ENCODE data around the gene SPTBN2. TPM values are rescaled to one million over a fixed set of nuclear protein-coding genes. Genes with fewer than 3 reads are reported as not detected.

Gene SPTBN2
- total RNA-seq, 1 donor from 2014 or later: 62.4 TPM

GRCh38 chr11:66719111-66719872, 9.7 kb downstream of the SPTBN2 start:
- Mint-ChIP-seq H3K9me3 (no peaks in the 10 kb centered on the region), H3K27me3 (ENCODE audit: low read depth) (no peaks in the 10 kb centered on the region), H3K27ac (peak overlapping the region; percentile 89), H3K4me3 (peak overlapping the region; percentile 65), H3K4me1 (peaks cover 50% of the 10 kb centered on the region), H3K36me3 (peaks cover 9% of the 10 kb centered on the region)
- no peak for DNase-seq (ENCODE audit: low spot score in 2 of 2, unreplicated experiment in 2 of 2)
- TF ChIP-seq, protein P1, sequence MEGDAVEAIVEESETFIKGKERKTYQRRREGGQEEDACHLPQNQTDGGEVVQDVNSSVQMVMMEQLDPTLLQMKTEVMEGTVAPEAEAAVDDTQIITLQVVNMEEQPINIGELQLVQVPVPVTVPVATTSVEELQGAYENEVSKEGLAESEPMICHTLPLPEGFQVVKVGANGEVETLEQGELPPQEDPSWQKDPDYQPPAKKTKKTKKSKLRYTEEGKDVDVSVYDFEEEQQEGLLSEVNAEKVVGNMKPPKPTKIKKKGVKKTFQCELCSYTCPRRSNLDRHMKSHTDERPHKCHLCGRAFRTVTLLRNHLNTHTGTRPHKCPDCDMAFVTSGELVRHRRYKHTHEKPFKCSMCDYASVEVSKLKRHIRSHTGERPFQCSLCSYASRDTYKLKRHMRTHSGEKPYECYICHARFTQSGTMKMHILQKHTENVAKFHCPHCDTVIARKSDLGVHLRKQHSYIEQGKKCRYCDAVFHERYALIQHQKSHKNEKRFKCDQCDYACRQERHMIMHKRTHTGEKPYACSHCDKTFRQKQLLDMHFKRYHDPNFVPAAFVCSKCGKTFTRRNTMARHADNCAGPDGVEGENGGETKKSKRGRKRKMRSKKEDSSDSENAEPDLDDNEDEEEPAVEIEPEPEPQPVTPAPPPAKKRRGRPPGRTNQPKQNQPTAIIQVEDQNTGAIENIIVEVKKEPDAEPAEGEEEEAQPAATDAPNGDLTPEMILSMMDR (IDR thresholded peaks at IDR 0.05; ENCODE audit: unreplicated experiment): no peak

- Mint-ChIP-seq H3K9me3 (no peaks in the 10 kb centered on the region), H3K27me3 (ENCODE audit: low read depth) (no peaks in the 10 kb centered on the region), H3K4me3 (peak overlapping the region; percentile 65), H3K4me1 (peaks cover 50% of the 10 kb centered on the region), H3K36me3 (peaks cover 17% of the 10 kb centered on the region), H3K27ac (peak overlapping the region; percentile 89)
- peak; percentile 49 to 79 for DNase-seq (ENCODE audit: low spot score in 2 of 2, unreplicated experiment in 2 of 2)
- TF ChIP-seq, protein P1 (IDR thresholded peaks at IDR 0.05; ENCODE audit: unreplicated experiment): no peak
Observed at GRCh38 chr11:66718320-66718971, 10.6 kb downstream of the SPTBN2 start.

DNA sequence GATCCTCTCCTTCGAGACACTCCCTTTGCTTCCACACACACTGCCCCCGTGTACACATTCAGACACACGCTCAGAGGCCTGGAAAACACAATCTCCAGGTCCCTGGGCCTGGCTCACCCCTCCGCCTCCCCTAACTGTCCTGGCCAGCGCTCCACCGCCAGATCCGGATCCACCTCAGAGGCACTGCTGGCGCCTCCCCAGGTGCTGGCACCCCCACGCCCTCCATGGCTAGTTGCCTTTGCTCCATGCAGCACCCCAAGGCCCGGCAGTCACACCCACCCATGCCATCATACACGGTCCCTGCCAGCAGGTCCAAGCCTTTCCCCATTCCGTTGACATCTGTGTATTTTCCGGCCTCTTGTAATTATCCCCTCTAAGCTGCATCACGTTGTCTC, 11.1 kb downstream of the SPTBN2 start:
- H3K9me3 Mint-ChIP-seq: no peaks in the 10 kb centered on the region
- TF ChIP-seq, protein P1 (IDR thresholded peaks at IDR 0.05; ENCODE audit: unreplicated experiment): no peak
- DNase-seq (ENCODE audit: low spot score in 2 of 2, unreplicated experiment in 2 of 2): no peak
- H3K27me3 Mint-ChIP-seq (ENCODE audit: low read depth): no peaks in the 10 kb centered on the region
- H3K27ac Mint-ChIP-seq: peak overlapping the region; percentile 89
- peaks cover 50% of the 10 kb centered on the region for H3K4me1 Mint-ChIP-seq
- peak overlapping the region; percentile 65 for H3K4me3 Mint-ChIP-seq
- peaks cover 18% of the 10 kb centered on the region for H3K36me3 Mint-ChIP-seq

DNA sequence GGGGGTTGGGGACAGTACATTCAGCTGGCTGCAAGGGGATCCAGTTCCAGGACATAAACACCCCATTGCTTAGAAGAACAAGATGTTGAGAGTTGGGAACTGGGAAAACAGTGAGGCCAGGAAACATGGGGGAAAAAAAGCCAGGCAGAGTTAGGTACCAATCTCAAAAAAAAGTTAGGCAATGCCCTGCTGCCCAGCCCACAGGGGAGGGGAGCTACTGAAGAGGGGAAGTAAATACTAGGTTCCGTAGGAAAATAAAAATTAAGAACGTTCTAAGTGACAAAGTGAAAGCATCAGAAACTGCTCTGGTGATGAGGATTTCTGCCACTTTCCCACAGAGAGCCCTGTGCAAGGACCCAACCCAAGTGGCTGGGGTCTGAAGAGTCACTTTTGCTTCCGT, 12.0 kb downstream of the SPTBN2 start:
- Mint-ChIP-seq H3K27me3 (ENCODE audit: low read depth) (no peaks in the 10 kb centered on the region), H3K4me1 (peaks cover 50% of the 10 kb centered on the region), H3K27ac (peak overlapping the region; percentile 89), H3K9me3 (no peaks in the 10 kb centered on the region), H3K36me3 (peaks cover 21% of the 10 kb centered on the region), H3K4me3 (peak overlapping the region; percentile 65)
- TF ChIP-seq, protein P1 (IDR thresholded peaks at IDR 0.05; ENCODE audit: unreplicated experiment): no peak
- no peak for DNase-seq (ENCODE audit: low spot score in 2 of 2, unreplicated experiment in 2 of 2)

DNA sequence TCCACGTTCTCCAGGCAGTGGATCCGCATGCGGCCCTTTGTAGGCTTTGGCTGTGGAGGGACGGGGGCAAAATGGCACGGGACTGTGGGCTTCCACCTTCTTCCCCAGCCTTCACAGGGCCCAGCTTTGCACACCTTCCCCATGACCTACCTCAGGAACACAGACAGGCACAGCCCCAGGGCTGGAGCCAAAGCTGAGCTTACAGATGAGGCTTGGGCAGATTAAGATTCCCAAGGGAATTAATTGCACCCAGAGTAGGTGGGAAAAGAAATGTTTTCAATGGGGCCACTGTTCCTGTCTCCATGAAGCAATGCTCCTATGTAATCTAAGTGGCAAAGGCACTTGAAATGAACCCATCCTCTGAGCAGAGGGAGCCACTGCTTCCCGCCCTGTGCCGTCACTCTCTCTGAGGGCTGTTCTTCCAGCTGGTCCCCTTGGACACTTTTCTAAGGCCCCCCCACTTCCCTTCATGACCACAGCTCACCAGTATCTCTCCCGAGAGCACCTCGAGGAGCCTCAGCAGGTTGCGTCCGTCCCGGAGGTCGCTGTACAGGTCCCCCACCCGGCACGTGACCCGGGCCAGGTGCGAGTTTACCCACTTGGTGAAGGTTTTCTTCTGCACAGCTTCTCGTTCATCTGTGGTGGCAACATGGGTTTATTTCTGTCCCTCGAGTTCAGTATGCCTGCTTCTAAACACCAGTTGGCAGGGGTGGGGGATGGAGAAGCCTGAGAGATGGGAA, 13.5 kb downstream of the SPTBN2 start:
- no peak for DNase-seq (ENCODE audit: low spot score in 2 of 2, unreplicated experiment in 2 of 2)
- Mint-ChIP-seq H3K27ac (no peak overlapping the region), H3K27me3 (ENCODE audit: low read depth) (no peaks in the 10 kb centered on the region), H3K9me3 (no peaks in the 10 kb centered on the region), H3K4me3 (no peak overlapping the region), H3K36me3 (peaks cover 26% of the 10 kb centered on the region), H3K4me1 (peaks cover 40% of the 10 kb centered on the region)
- TF ChIP-seq, protein P1 (IDR thresholded peaks at IDR 0.05; ENCODE audit: unreplicated experiment): no peak
